ENCODE data around the gene CSMD2.

DNA sequence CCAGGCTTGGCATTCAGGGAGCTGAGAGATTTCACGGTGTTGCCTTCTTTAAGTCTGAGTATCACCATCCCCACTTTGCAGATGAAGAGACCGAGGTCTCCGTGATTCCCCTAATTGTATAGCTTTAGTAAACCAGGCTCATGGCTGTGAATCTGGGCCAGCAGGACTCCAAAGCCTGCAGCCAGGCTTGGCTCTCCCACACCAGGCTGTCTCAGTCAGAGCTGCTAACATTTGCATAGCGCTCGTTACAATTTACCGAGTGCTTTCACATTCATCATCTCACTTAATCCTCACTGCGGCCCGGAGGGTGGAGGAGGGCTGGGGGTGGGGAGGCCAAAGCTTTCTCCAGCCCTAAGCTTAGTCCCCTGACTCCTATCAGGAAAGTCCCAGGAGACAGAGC, 23.4 kb upstream of the CSMD2 start:
- TF ChIP-seq, protein P1, sequence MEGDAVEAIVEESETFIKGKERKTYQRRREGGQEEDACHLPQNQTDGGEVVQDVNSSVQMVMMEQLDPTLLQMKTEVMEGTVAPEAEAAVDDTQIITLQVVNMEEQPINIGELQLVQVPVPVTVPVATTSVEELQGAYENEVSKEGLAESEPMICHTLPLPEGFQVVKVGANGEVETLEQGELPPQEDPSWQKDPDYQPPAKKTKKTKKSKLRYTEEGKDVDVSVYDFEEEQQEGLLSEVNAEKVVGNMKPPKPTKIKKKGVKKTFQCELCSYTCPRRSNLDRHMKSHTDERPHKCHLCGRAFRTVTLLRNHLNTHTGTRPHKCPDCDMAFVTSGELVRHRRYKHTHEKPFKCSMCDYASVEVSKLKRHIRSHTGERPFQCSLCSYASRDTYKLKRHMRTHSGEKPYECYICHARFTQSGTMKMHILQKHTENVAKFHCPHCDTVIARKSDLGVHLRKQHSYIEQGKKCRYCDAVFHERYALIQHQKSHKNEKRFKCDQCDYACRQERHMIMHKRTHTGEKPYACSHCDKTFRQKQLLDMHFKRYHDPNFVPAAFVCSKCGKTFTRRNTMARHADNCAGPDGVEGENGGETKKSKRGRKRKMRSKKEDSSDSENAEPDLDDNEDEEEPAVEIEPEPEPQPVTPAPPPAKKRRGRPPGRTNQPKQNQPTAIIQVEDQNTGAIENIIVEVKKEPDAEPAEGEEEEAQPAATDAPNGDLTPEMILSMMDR (IDR thresholded peaks at IDR 0.05): no peak
- no peak for TF ChIP-seq POLR2A (IDR thresholded peaks at IDR 0.05)
- TF ChIP-seq EP300 (IDR thresholded peaks at IDR 0.05): no peak
